Mononuclear cell (primary cell): ENCODE results near the gene RETREG2. TPM values are rescaled to one million over a fixed set of nuclear protein-coding genes. Genes with fewer than 3 reads are reported as not detected.

ENCODE experiments used
- H3K27me3 ChIP-seq: 2 replicates; pipeline ENCODE4 v1.6.0; 2011; ENCODE audit warnings: low read length, control low read depth; ENCODE audit not compliant: insufficient read depth
- H3K4me1 ChIP-seq: 2 replicates; pipeline ENCODE4 v1.5.1; 2011; ENCODE audit warnings: mild to moderate bottlenecking, low read length, control low read depth; ENCODE audit not compliant: insufficient read depth
- H3K4me3 ChIP-seq: 2 replicates; pipeline ENCODE4 v1.5.1; 2011; ENCODE audit warnings: mild to moderate bottlenecking, low read length, moderate library complexity
- H3K9me3 ChIP-seq: 2 replicates; pipeline ENCODE4 v1.5.1; 2011; ENCODE audit warnings: low read depth, mild to moderate bottlenecking, control low read depth, low read length
- total RNA-seq: library from RNA; depleted of rRNA; stranded (reverse); fragments of >200 nt; gene quantifications from one replicate; pipeline ENCODE4 v1.2.3, GENCODE V29; 2012

The RETREG2 gene
- total RNA-seq, 1 donor: 64.0 TPM

- H3K9me3 ChIP-seq: no peaks in the 10 kb centered on the region
- H3K27me3 ChIP-seq: no peaks in the 10 kb centered on the region
- H3K4me1 ChIP-seq: peaks cover 42% of the 10 kb centered on the region
- no peak overlapping the region for H3K4me3 ChIP-seq
Measured at GRCh38 chr2:219213486-219214071, 35.5 kb downstream of the RETREG2 start.

DNA sequence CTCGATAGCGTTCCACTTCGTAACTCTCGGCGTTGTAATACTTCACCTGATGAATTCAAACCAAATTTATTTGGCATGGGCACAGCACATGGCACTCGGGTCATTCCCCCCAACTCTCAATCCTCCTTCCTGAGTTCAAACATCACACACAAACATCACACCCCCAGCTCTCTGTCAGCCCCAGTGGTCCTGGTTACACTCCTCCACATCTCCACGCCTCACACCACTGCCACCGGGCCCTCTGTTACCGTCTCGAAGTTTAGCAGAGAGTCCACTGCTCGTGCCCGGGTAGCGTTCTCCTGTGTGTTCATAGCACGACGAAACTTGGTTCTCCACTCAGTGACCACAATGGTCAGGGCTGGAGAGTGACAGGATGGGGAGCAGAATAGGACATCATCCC lies 36.1 kb downstream of the RETREG2 start:
- no peaks in the 10 kb centered on the region for H3K27me3 ChIP-seq
- H3K4me3 ChIP-seq: no peak overlapping the region
- peaks cover 43% of the 10 kb centered on the region for H3K4me1 ChIP-seq
- no peaks in the 10 kb centered on the region for H3K9me3 ChIP-seq

- H3K4me1 ChIP-seq: peaks cover 43% of the 10 kb centered on the region
- H3K27me3 ChIP-seq: no peaks in the 10 kb centered on the region
- H3K9me3 ChIP-seq: no peaks in the 10 kb centered on the region
- no peak overlapping the region for H3K4me3 ChIP-seq
Measured at GRCh38 chr2:219214786-219215185, 36.7 kb downstream of the RETREG2 start.

GRCh38 chr2:219215871-219216534 lies 37.9 kb downstream of the RETREG2 start:
- Histone ChIP-seq H3K4me3 (no peak overlapping the region), H3K9me3 (no peaks in the 10 kb centered on the region), H3K27me3 (no peaks in the 10 kb centered on the region), H3K4me1 (peaks cover 38% of the 10 kb centered on the region)

GRCh38 chr2:219216535-219216915 lies 38.5 kb downstream of the RETREG2 start:
- Histone ChIP-seq H3K4me3 (no peak overlapping the region), H3K9me3 (no peaks in the 10 kb centered on the region), H3K27me3 (no peaks in the 10 kb centered on the region), H3K4me1 (peaks cover 33% of the 10 kb centered on the region)

DNA sequence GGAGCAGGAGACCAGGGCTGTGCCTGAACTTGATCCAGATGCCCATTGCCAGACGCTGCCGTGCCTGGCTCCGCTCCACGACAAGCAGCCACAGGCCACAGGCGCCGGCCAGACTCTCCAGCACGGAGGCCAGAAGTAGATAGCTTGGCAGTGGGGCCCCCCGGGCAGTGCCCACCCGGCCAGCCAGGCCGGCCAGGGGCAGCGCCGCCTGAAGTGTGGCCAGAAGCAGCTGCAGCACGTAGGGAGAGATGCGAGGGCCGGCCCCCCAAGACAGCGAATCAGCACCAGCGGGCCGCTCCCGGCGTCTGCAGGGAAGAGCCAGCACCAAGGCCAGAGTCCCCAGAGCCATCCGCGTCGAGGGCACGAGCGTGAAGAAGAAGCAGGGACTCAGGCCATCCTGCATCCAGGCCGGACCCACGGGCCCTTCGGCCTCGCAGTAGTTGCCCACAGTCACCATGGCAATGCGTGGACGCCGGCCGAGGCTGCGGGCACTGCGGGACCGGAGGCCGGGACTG lies 40.2 kb downstream of the RETREG2 start:
- Histone ChIP-seq H3K9me3 (no peaks in the 10 kb centered on the region), H3K4me1 (peaks cover 33% of the 10 kb centered on the region), H3K4me3 (peak overlapping the region; percentile 44), H3K27me3 (no peaks in the 10 kb centered on the region)

DNA sequence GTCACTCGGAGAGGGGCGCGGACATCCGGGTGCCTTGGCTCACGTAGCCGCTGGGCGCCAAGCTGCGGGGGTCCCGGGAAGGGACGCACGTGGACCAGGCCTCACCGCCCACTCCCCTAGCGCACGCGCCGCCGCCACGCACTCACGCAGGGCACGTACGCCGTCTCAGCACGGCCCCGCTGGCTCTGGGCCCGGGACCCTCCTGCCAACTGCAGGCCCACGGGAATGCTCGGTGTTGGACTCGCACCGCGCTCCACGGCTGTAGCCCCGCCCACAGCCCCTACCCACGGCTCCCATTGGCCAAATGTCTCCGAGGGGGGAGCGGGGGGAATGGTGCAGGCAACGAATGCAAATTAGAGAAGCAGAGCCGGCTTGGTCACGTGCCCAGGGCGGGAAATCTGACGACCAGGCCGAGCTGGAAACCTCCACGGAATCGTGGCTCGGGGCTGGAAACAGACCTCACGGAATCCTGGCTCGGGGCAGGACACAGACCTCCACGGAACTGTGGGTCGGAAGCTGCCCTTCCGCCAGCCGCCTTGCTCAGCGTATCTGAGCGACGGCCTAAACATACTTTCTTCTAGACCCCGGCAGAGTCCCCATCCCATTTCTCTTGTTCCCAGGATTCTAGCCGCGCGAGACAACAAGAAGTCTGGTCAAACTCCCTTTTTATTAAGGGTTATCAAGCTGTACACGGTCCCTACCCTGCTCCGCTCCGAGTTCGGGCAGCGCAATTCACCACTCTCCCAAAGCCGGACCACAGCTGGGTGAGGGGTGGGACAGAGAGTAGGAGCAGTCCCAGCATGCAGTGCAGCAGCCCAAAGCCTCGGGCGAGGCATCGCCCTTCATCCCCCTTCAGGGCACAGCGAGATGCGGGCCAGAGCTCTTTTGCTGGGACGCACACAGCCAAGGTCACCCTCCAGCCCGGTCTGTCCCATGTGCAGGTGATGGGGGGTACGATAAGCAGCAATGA lies 40.9 kb downstream of the RETREG2 start, which contains the start of gene ABCB6:
Gene ABCB6 (minus strand): TSS at position 227 of the 970 bp plus-strand sequence. CDS start 285 bp downstream, outside the sequence.
- H3K9me3 ChIP-seq: no peaks in the 10 kb centered on the region
- H3K4me1 ChIP-seq: peaks cover 33% of the 10 kb centered on the region
- peak within 1 kb of the TSS; percentile 44 for H3K4me3 ChIP-seq
- H3K27me3 ChIP-seq: no peaks in the 10 kb centered on the region

- no peaks in the 10 kb centered on the region for H3K27me3 ChIP-seq
Measured at GRCh38 chr2:219219784-219220532, 41.9 kb downstream of the RETREG2 start.

GRCh38 chr2:219220652-219221402 lies 42.8 kb downstream of the RETREG2 start:
- peaks cover 45% of the 10 kb centered on the region for H3K4me1 ChIP-seq
- H3K9me3 ChIP-seq: no peaks in the 10 kb centered on the region
- H3K27me3 ChIP-seq: no peaks in the 10 kb centered on the region

More at GRCh38 chr2:219219784-219220532, 41.9 kb downstream of the RETREG2 start:
- Histone ChIP-seq H3K4me3 (no peak overlapping the region), H3K4me1 (peaks cover 36% of the 10 kb centered on the region), H3K9me3 (no peaks in the 10 kb centered on the region)

GRCh38 chr2:219221957-219222518 lies 44.0 kb downstream of the RETREG2 start:
- Histone ChIP-seq H3K4me3 (no peak overlapping the region), H3K4me1 (peaks cover 51% of the 10 kb centered on the region), H3K27me3 (no peaks in the 10 kb centered on the region), H3K9me3 (no peaks in the 10 kb centered on the region)

More at GRCh38 chr2:219220652-219221402, 42.8 kb downstream of the RETREG2 start:
- no peak overlapping the region for H3K4me3 ChIP-seq

DNA sequence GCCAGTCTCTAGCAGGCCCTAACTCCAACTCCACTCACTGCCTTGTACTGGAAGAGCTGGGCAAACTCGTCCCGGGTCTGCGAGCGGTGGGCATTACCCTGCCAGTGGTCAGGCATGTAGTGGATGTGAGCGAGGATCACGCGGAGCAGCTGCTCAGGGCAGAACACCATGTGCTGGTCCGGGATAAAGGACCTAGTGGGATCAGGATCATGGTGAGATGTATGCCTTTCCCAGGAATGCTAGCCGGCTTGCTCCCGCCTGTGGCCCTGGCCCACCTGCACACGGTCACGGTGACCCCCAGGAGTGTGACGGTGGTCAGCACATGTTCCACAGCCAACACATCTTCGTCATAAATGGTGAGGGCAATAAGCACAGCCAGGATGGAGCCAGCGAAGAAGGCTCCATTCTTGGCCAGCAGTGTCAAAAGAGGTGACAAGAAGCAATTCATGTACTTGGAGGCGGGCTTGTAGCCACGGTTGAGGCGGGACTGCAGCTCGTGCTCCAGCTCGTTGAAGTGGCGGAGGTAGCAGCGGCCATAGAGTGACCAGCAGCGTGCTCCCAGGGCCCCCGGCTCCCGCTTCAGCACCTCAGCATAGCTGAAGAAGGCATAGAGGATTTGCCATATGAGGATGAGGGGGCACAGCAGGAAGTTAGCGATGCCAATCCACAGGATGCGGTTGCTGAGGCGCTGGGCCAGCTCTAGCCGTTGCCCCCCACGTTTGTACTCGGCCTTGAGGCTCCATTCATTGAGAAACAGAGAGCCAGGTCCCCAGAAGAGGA lies 45.9 kb downstream of the RETREG2 start:
- H3K4me1 ChIP-seq: peaks cover 49% of the 10 kb centered on the region

GRCh38 chr2:219225350-219225749 lies 47.3 kb downstream of the RETREG2 start:
- Histone ChIP-seq H3K9me3 (no peaks in the 10 kb centered on the region), H3K4me3 (no peak overlapping the region), H3K27me3 (no peaks in the 10 kb centered on the region), H3K4me1 (peaks cover 43% of the 10 kb centered on the region)

More for the DNA sequence above, 45.9 kb downstream of the RETREG2 start:
- H3K27me3 ChIP-seq: no peaks in the 10 kb centered on the region
- no peaks in the 10 kb centered on the region for H3K9me3 ChIP-seq
- H3K4me3 ChIP-seq: no peak overlapping the region
